Activated CD8-positive, alpha-beta T cell treated with anti-CD3 and anti-CD28 coated beads, Interleukin-2, amount 10 ng/mL, durations not matched to agents 7 days and 5 days (primary cell): ENCODE measurements around the gene GABBR2. TPM values are rescaled to one million over a fixed set of nuclear protein-coding genes. Genes with fewer than 3 reads are reported as not detected.
A peak's percentile ranks its signal among the peaks of the same experiment; 100 is the strongest.

Source experiments
- ATAC-seq: fragments of 150-1000 bp; cut with Tn5 transposase; one replicate; pipeline ENCODE4 v1.10.0; 2021; ENCODE audit warnings: moderate library complexity
- CTCF ChIA-PET: fragments of 350-600 bp; sonication (Branson Sonifier 250); formaldehyde crosslinking; loops from one replicate; lab custom pipeline; 2021; ENCODE audit warnings: antibody characterized with exemption; lab: Charles Lee
- POLR2A ChIA-PET: fragments of 350-600 bp; sonication (Branson Sonifier 250); formaldehyde crosslinking; loops from one replicate; lab custom pipeline; 2021; ENCODE audit warnings: antibody characterized with exemption; lab: Charles Lee
- DNase-seq: peaks from one replicate; pipeline ENCODE4 v3.0.0-alpha.2; 2020
- H3K27ac Mint-ChIP-seq: one replicate; pipeline ENCODE4 v1.8.0; 2021; ENCODE audit warnings: mild to moderate bottlenecking, mixed read lengths
- H3K27me3 Mint-ChIP-seq: one replicate; pipeline ENCODE4 v1.8.0; 2021; ENCODE audit warnings: low read depth, mixed read lengths
- H3K36me3 Mint-ChIP-seq: one replicate; pipeline ENCODE4 v1.8.0; 2021; ENCODE audit warnings: low read depth, mixed read lengths
- H3K4me1 Mint-ChIP-seq: one replicate; pipeline ENCODE4 v1.8.0; 2021; ENCODE audit warnings: low read depth, mixed read lengths
- H3K4me3 Mint-ChIP-seq: one replicate; pipeline ENCODE4 v1.8.0; 2021; ENCODE audit warnings: mild to moderate bottlenecking, mixed read lengths
- H3K9me3 Mint-ChIP-seq: one replicate; pipeline ENCODE4 v1.8.0; 2022; ENCODE audit warnings: mixed read lengths; ENCODE audit not compliant: insufficient read depth
- total RNA-seq, 2 experiments: library from RNA; stranded (reverse); gene quantifications; one replicate each; pipeline ENCODE4 v1.2.3, GENCODE V29; 2021

Gene GABBR2
- total RNA-seq, 2 experiments from 2014 or later: not detected

DNA sequence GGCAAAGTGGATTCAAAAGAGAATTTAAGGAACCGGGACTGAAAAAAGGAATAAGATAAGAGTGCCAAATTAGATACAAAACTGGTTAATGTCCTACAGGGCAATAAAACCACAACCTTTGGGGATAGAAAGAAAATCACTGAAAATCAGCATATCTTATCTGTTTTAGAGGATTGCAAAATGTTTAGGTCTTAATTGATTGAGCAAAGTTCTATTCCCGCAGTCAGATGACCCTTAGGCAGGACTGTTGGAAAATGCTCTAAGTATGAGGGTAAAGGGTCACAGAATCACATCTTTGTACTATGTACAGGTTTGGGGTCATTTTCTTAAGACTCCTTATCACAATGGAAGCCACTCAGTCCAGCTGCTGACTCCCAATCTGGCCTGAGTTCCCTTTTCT, 129.0 kb downstream of the GABBR2 start:
- Mint-ChIP-seq H3K9me3 (no peaks in the 10 kb centered on the region), H3K4me1 (peaks cover 28% of the 10 kb centered on the region), H3K27me3 (peaks cover 72% of the 10 kb centered on the region), H3K4me3 (no peak overlapping the region), H3K27ac (no peak overlapping the region), H3K36me3 (no peaks in the 10 kb centered on the region)
- DNase-seq: no peak
- POLR2A ChIA-PET: no interaction called here
- CTCF ChIA-PET: no interaction called here
- ATAC-seq: no peak

GRCh38 chr9:98577446-98577845, 131.3 kb downstream of the GABBR2 start:
- CTCF ChIA-PET: no interaction called here

DNA sequence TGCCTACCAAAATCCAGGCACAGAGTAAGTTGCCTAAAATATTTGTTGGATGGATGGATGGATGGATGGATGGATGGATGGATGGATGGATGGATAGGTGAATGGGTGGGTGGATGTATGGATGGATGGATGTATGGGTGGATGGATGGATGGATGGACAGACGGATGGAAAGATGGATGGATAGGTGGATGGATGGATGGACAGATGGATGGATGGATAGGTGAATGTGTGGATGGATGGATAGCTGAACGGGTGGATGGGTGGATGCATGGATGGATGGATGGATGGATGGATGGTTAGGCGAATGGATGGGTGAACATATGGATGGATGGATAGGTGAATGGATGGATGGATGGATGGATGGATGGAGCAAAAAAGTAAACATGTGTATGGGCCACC, 131.9 kb downstream of the GABBR2 start:
- H3K27me3 Mint-ChIP-seq: peaks cover 66% of the 10 kb centered on the region
- CTCF ChIA-PET: no interaction called here
- ATAC-seq: no peak

More at GRCh38 chr9:98577446-98577845, 131.3 kb downstream of the GABBR2 start:
- Mint-ChIP-seq H3K4me3 (no peak overlapping the region), H3K27me3 (peaks cover 66% of the 10 kb centered on the region), H3K9me3 (no peaks in the 10 kb centered on the region), H3K4me1 (peaks cover 18% of the 10 kb centered on the region), H3K36me3 (no peaks in the 10 kb centered on the region), H3K27ac (no peak overlapping the region)
- no peak for ATAC-seq
- no peak for DNase-seq
- POLR2A ChIA-PET: no interaction called here

DNA sequence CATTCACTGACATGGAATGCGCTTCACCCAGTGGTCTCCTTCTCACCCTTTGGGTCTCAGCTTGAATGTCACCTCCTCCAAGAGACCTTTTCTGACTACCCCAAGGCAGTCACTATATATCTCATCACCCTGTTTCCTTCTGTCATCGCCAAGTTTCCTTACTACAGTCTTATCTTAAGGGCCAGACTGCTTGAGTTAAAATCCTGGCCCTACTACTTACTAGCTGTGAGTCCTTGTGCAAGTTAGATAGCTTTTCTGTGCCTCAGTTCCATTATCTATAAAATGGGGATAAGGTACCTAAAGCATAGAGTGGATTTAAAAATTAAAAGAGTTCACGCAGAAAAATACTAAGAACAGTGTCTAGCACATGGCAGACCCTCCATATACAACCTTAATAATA, 132.4 kb downstream of the GABBR2 start:
- Mint-ChIP-seq H3K36me3 (no peaks in the 10 kb centered on the region), H3K9me3 (no peaks in the 10 kb centered on the region), H3K4me3 (no peak overlapping the region), H3K27me3 (peaks cover 71% of the 10 kb centered on the region), H3K27ac (no peak overlapping the region), H3K4me1 (peaks cover 18% of the 10 kb centered on the region)
- ATAC-seq (no peak), DNase-seq (no peak)
- CTCF ChIA-PET: no interaction called here
- POLR2A ChIA-PET: interaction anchor here (0.6 kb wide), 1 partner anchor 10 kb away, joined by 4 read pairs; no protein-coding TSS in a partner anchor

More for the DNA sequence above, 131.9 kb downstream of the GABBR2 start:
- H3K4me3 Mint-ChIP-seq: no peak overlapping the region
- peaks cover 18% of the 10 kb centered on the region for H3K4me1 Mint-ChIP-seq
- H3K9me3 Mint-ChIP-seq: no peaks in the 10 kb centered on the region
- no peak overlapping the region for H3K27ac Mint-ChIP-seq
- POLR2A ChIA-PET: no interaction called here
- DNase-seq: no peak
- H3K36me3 Mint-ChIP-seq: no peaks in the 10 kb centered on the region

DNA sequence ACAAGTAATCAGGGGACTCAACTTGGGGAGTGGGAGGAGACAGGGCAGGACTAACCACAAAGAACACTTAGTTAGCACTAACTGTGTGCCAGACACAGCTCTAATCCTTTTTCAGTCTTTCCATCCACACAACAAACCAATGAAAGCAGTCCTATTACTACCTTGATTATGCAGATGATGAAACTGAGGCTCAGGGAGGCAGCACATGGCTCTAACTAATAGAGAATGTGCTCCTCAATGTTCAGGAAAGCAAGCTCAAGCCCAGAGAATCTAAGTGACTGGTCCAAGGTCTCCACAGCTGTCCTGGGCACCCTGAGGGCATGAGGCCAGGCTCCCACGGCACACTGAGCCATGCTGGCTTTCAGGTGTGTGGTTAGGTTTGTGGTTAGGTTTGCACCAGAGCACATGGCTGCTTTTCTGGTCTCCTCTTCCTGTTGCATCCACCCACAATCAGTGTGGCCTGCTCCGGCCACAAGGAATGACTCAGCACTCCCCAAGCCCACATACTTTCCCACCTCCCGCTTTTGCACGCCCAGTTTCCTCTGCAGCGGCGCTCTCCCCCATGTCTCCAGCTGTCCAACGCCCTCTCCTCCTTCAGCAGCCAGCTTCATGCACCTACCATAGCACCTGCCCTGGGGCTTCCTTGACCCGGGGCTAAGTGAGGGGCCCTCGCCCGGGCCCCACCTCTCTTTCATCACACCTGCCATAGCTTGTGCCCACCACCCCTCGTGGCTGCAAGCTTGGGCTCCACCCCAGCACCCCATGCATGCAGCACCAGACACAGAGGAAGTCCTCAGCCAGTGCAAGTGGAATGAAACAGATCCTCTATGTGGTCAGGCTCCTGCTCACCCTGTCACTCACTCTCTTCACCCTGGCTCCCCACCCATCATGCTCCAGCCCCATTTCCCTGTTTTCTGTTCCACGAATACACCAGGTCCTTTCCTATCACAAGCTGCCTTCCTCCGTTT, 133.1 kb downstream of the GABBR2 start:
- H3K27ac Mint-ChIP-seq: peak overlapping the region; percentile 2
- H3K9me3 Mint-ChIP-seq: no peaks in the 10 kb centered on the region
- DNase-seq (peak; percentile 50), ATAC-seq (peak; percentile 66)
- H3K36me3 Mint-ChIP-seq: no peaks in the 10 kb centered on the region
- ChIA-PET CTCF (no interaction called here), POLR2A (interaction anchor here (0.6 kb wide), 1 partner anchor 10 kb away, joined by 4 read pairs; no protein-coding TSS in a partner anchor)
- peak overlapping the region; percentile 12 for H3K4me3 Mint-ChIP-seq
- peaks cover 71% of the 10 kb centered on the region for H3K27me3 Mint-ChIP-seq
- peaks cover 18% of the 10 kb centered on the region for H3K4me1 Mint-ChIP-seq

GRCh38 chr9:98573749-98574278, 134.9 kb downstream of the GABBR2 start:
- Mint-ChIP-seq H3K9me3 (no peaks in the 10 kb centered on the region), H3K27ac (no peak overlapping the region), H3K27me3 (peaks cover 61% of the 10 kb centered on the region), H3K4me1 (peaks cover 18% of the 10 kb centered on the region), H3K36me3 (no peaks in the 10 kb centered on the region), H3K4me3 (no peak overlapping the region)
- ChIA-PET POLR2A (no interaction called here), CTCF (interaction anchor here (1.3 kb wide), 1 partner anchor 201 kb away, joined by 4 read pairs; no protein-coding TSS in a partner anchor)
- no peak for DNase-seq
- ATAC-seq: no peak

DNA sequence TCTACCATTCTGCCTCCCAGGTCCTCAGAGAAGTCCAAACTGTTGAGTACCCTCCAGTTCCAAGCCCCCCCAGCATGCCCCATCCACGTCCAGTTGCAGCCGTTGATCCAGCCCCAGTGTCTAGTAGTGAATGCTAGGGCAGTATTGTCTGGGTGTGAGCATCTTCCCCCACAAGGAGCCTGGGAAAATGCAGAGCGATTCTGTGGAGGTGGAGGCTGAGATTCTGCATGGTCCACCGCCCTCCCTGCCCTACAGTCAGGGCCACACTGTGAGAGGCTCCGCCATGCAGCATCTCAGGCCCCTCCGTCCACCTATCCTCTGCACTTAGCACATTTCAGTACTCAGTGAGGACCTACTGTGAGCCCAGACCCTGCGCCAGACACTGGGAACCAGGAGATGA, 135.9 kb downstream of the GABBR2 start:
- ATAC-seq (no peak), DNase-seq (no peak)
- POLR2A ChIA-PET: no interaction called here
- Mint-ChIP-seq H3K4me1 (peaks cover 18% of the 10 kb centered on the region), H3K9me3 (no peaks in the 10 kb centered on the region), H3K27ac (no peak overlapping the region), H3K36me3 (no peaks in the 10 kb centered on the region), H3K27me3 (peaks cover 56% of the 10 kb centered on the region), H3K4me3 (no peak overlapping the region)
- CTCF ChIA-PET: no interaction called here

- Mint-ChIP-seq H3K27me3 (peaks cover 51% of the 10 kb centered on the region), H3K4me3 (no peak overlapping the region), H3K27ac (no peak overlapping the region), H3K4me1 (peaks cover 18% of the 10 kb centered on the region), H3K36me3 (no peaks in the 10 kb centered on the region), H3K9me3 (no peaks in the 10 kb centered on the region)
- ATAC-seq: no peak
- POLR2A ChIA-PET: no interaction called here
- no peak for DNase-seq
- CTCF ChIA-PET: no interaction called here
Observed at GRCh38 chr9:98572054-98572627, 136.6 kb downstream of the GABBR2 start.

- no peak overlapping the region for H3K4me3 Mint-ChIP-seq
- POLR2A ChIA-PET: no interaction called here
- CTCF ChIA-PET: no interaction called here
- DNase-seq: no peak
- no peak for ATAC-seq
- H3K9me3 Mint-ChIP-seq: no peaks in the 10 kb centered on the region
- peaks cover 17% of the 10 kb centered on the region for H3K4me1 Mint-ChIP-seq
- peaks cover 46% of the 10 kb centered on the region for H3K27me3 Mint-ChIP-seq
- H3K27ac Mint-ChIP-seq: no peak overlapping the region
- H3K36me3 Mint-ChIP-seq: no peaks in the 10 kb centered on the region
Observed at GRCh38 chr9:98571643-98572042, 137.1 kb downstream of the GABBR2 start.

- ATAC-seq: no peak
- no peak overlapping the region for H3K27ac Mint-ChIP-seq
- no peak overlapping the region for H3K4me3 Mint-ChIP-seq
- ChIA-PET CTCF (no interaction called here), POLR2A (no interaction called here)
- H3K27me3 Mint-ChIP-seq: peaks cover 41% of the 10 kb centered on the region
- DNase-seq: no peak
- peaks cover 11% of the 10 kb centered on the region for H3K4me1 Mint-ChIP-seq
- no peaks in the 10 kb centered on the region for H3K36me3 Mint-ChIP-seq
- no peaks in the 10 kb centered on the region for H3K9me3 Mint-ChIP-seq
Observed at GRCh38 chr9:98570663-98571440, 137.9 kb downstream of the GABBR2 start.

GRCh38 chr9:98570055-98570454, 138.7 kb downstream of the GABBR2 start:
- Mint-ChIP-seq H3K27ac (no peak overlapping the region), H3K9me3 (no peaks in the 10 kb centered on the region), H3K36me3 (no peaks in the 10 kb centered on the region), H3K4me1 (peaks cover 3% of the 10 kb centered on the region), H3K4me3 (no peak overlapping the region), H3K27me3 (peaks cover 35% of the 10 kb centered on the region)
- POLR2A ChIA-PET: no interaction called here
- no peak for DNase-seq
- no peak for ATAC-seq
- CTCF ChIA-PET: no interaction called here
